Stimulated activated naive CD8-positive, alpha-beta T cell treated with anti-CD3 and anti-CD28 coated beads, Interleukin-15, Interleukin-2, amounts not matched to agents 100 ng/mL and 50 ng/mL, for 24 hours (primary cell): ENCODE results near the gene ACOX3.
"Not testable (repeated sequence)": the region's sequence is repeated elsewhere in the genome, so short reads cannot be mapped to it uniquely, and the experiment has no call there.

ENCODE experiments used
- H3K27ac Mint-ChIP-seq: one replicate; pipeline ENCODE4 v1.8.0; 2021; ENCODE audit warnings: mild to moderate bottlenecking, mixed read lengths
- H3K27me3 Mint-ChIP-seq: one replicate; pipeline ENCODE4 v1.8.0; 2021; ENCODE audit warnings: mixed read lengths
- H3K36me3 Mint-ChIP-seq: one replicate; pipeline ENCODE4 v1.8.0; 2021; ENCODE audit warnings: low read depth, mixed read lengths
- H3K4me1 Mint-ChIP-seq: one replicate; pipeline ENCODE4 v1.8.0; 2021; ENCODE audit warnings: low read depth, mixed read lengths
- H3K4me3 Mint-ChIP-seq: one replicate; pipeline ENCODE4 v1.8.0; 2021; ENCODE audit warnings: mild to moderate bottlenecking, mixed read lengths
- H3K9me3 Mint-ChIP-seq: one replicate; pipeline ENCODE4 v1.8.0; 2021; ENCODE audit warnings: mixed read lengths

ACOX3 gene

DNA sequence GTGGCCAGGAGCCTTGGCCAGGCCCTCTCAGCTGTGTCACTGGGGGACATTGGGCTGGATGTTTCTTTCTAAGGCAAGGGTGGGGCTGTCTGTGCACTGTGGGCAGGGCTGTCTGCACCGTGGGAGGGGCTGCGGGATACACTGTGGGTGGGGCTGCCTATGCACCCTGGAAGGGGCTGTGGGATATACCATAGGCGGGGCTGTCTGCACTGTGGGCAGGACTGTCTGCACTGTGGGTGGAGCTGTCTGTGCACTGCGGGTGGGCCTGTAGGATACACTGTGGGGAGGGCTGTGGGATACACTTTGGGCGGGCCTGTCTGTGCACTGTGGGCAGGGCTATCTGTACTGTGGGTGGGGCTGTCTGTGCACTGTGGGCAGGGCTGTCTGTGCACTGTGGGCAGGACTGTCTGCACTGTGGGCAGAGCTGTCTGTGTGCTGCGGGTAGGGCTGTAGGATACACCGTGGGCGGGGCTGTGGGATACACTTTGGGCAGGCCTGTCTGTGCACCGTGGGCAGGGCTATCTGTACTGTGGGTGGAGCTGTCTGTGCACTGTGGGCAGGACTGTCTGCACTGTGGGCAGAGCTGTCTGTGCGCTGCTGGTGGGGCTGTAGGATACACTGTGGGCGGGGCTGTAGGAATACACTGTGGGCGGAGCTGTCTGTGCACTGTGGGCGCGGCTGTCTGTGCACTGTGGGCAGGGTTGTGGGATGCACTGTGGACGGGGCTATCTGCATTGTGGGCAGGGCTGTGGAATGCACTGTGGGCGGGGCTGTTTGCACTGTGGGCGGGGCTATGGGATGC is 31.1 kb downstream of the ACOX3 start:
- H3K4me1 Mint-ChIP-seq = peaks cover 18% of the 10 kb centered on the region
- no peak overlapping the region for H3K4me3 Mint-ChIP-seq
- H3K9me3 Mint-ChIP-seq = no peaks in the 10 kb centered on the region
- H3K36me3 Mint-ChIP-seq = peaks cover 23% of the 10 kb centered on the region
- H3K27ac Mint-ChIP-seq = no peak overlapping the region
- no peaks in the 10 kb centered on the region for H3K27me3 Mint-ChIP-seq

DNA sequence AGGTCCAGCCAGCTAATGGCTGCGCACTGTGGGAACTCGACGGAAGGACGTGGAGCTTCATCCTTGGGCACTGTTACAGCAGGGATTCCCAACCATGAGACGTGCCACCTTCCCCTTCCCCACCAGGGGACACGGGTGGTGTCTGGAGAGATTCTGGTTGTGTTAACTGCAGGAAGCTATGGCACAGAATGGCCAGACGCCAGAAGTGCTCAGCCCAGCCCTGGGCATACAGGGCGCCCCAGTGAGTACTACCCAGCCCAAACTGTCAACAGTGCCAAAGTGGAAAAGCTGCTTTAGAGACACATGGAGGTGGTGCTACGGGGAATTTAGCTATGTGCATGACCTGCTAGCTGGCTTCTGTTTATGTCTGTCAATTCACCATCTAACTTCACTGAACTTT is 32.8 kb downstream of the ACOX3 start:
- H3K27ac Mint-ChIP-seq = no peak overlapping the region
- H3K4me1 Mint-ChIP-seq = peaks cover 9% of the 10 kb centered on the region
- no peaks in the 10 kb centered on the region for H3K9me3 Mint-ChIP-seq
- peaks cover 18% of the 10 kb centered on the region for H3K36me3 Mint-ChIP-seq
- no peaks in the 10 kb centered on the region for H3K27me3 Mint-ChIP-seq
- H3K4me3 Mint-ChIP-seq = no peak overlapping the region

DNA sequence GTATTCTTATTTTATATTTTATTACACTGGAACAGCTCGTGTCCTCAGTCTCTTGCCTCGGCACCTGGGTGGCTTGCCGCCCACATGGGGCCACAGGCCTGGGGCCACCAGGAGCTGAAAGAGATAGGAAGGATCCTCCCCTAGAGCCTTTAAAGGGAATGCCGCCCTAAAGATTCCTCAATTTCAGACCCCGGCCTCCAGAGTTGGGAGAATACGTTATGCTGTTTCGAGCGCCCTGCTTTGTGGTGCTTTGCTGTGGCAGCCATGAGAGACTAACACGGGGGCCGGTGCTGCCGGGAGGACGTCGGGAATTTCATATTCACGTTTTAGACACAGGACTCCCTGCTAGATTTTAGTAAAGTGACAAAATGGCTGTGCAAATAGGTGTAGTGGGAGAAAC is 33.2 kb downstream of the ACOX3 start:
- H3K27ac Mint-ChIP-seq = no peak overlapping the region
- no peaks in the 10 kb centered on the region for H3K9me3 Mint-ChIP-seq
- H3K4me1 Mint-ChIP-seq = peaks cover 9% of the 10 kb centered on the region
- peaks cover 18% of the 10 kb centered on the region for H3K36me3 Mint-ChIP-seq
- no peak overlapping the region for H3K4me3 Mint-ChIP-seq
- no peaks in the 10 kb centered on the region for H3K27me3 Mint-ChIP-seq

DNA sequence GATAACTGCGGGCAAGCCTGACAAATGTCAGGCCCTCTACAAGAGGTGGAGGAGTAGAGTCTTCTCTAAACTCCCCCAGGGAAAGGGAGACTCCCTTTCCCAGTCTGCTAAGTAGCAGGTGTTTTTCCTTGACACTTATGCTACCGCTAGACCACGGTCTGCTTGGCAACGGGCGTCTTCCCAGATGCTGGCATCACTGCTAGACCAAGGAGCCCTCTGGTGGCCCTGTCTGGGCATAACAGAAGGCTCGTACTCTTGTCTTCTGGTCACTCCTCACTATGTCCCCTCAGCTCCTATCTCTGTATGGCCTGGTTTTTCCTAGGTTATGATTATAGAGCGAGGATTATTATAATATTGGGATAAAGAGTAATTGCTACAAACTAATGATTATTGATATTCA is 33.6 kb downstream of the ACOX3 start:
- not testable (repeated sequence) for H3K9me3 Mint-ChIP-seq, H3K27me3 Mint-ChIP-seq, H3K4me1 Mint-ChIP-seq, H3K4me3 Mint-ChIP-seq, H3K27ac Mint-ChIP-seq
- H3K36me3 Mint-ChIP-seq = peaks cover 18% of the 10 kb centered on the region

DNA sequence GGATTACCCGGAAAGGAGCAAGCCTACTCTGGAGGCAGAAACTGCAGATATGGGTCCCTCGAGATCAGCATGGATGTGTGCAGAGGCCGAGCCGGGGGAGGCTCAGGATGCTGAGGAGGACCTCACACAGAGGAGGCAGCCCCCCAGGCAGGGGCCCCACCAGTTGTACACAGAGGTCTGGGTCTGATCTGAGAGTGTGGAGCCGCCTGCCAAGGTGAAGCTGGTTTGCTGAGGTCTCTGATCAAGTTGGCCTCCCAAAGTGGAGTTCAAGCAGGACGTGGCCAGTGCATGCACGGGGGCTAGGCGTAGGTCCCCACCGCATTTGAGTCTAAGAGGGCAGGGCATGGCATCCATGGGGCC is 35.0 kb downstream of the ACOX3 start:
- no peak overlapping the region for H3K4me3 Mint-ChIP-seq
- no peaks in the 10 kb centered on the region for H3K27me3 Mint-ChIP-seq
- no peak overlapping the region for H3K27ac Mint-ChIP-seq
- H3K9me3 Mint-ChIP-seq = no peaks in the 10 kb centered on the region
- H3K4me1 Mint-ChIP-seq = peaks cover 6% of the 10 kb centered on the region
- H3K36me3 Mint-ChIP-seq = peaks cover 18% of the 10 kb centered on the region

DNA sequence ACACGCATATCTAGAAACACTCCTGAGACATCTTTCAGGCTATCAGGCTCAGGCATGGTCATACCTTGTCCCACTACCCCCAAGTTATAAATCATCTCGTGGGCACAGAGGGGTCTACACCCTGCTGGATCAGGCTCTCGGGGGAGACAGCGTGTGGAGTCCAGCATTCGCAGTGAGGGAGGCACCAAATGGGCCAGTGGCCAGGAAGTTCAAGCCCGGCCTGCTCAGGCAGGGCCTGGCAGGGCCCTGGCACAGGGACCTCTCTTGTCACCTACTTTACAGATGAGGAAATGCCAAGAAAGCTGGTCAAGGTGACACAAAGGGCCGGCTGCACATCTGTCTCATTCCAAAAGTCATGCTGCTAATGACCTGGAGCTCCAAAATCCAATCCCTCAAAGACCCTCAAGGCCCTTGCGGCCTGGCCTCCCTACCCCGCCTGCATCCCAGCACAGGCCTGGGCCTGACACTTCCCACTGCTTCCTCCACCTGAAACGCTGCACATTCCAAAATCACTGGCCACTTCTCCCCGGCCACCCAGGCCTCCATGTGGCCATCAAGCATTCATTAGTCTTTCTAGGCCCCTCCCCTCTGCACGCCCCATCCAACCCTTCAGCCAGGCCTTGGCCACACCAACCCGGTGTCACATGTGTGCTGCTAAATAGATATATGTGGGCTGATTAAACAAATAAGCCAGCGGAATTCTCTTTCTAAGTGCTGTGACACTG is 35.6 kb downstream of the ACOX3 start:
- Mint-ChIP-seq H3K4me3 (no peak overlapping the region), H3K4me1 (peaks cover 5% of the 10 kb centered on the region), H3K36me3 (peaks cover 18% of the 10 kb centered on the region)

DNA sequence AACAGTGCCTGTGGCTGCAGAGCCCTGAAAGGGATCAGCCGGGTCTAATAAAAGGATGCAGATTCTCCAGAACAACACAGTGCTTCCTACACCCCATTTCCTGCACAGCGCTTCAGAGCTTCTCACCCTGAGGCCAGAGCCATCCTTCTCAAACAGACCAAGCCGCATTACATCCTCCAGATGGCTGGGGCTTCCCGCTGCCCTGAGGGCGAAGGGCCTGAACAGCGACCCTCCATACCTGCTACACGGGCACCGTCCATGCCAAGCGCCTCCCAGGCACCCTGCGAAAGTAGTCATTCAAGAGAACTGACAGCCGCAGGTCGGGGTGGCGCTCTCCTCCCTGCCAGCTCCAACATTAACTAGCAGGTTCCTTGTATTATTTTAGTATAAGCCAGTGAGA is 36.5 kb downstream of the ACOX3 start:
- Mint-ChIP-seq H3K4me1 (no peaks in the 10 kb centered on the region), H3K27ac (no peak overlapping the region), H3K27me3 (no peaks in the 10 kb centered on the region), H3K4me3 (no peak overlapping the region), H3K9me3 (no peaks in the 10 kb centered on the region), H3K36me3 (peaks cover 18% of the 10 kb centered on the region)

More for the DNA sequence above, 35.6 kb downstream of the ACOX3 start:
- no peak overlapping the region for H3K27ac Mint-ChIP-seq
- H3K9me3 Mint-ChIP-seq = no peaks in the 10 kb centered on the region
- H3K27me3 Mint-ChIP-seq = no peaks in the 10 kb centered on the region

DNA sequence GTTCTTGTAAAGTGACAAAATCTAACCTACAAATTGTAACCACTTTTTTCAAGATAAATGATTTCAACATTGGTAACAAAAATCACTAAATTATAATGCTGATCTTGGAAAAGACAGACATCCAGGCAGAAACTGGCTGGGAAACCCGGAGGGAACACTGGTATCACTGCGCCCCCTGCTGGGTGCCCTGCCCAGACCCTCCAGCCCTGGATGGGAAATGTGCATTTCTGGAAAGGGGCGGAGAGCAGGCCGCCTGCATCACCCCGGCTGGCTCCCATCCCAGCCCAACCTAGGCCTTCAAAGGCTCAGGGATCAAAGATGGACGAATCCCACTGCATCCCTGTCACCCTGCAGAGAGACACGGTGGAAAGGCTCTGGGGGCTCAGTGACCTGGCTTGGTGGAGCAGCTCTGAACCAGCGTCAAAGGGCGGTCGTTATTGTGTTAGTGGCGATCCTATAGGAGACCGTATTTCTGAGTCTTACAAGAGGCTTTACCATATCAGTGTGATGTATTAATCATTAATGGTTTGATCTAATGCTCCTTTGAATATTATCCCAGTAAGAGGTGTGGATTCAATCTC is 37.3 kb downstream of the ACOX3 start:
- Mint-ChIP-seq H3K27me3 (no peaks in the 10 kb centered on the region), H3K27ac (no peak overlapping the region), H3K9me3 (no peaks in the 10 kb centered on the region), H3K4me3 (no peak overlapping the region), H3K4me1 (no peaks in the 10 kb centered on the region), H3K36me3 (peaks cover 19% of the 10 kb centered on the region)

DNA sequence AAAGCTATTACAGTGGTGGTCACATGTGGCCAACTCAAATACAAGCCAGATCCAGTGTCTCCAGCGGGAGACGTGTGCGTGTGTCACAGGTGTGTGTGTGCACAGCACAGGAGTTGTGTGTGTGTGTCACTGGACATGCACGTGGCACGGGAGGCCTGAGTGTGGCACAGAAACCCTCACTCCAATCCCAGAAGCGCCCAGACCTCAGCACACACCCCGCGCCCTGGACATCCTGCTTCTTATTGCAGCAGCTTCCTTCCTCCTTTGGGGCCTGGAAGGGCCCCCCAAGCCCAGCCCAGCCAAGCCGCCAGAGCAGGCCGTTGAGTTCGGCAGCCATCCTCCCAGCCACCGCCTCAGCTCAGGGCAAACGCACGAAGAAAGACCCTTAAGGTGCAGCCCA is 37.9 kb downstream of the ACOX3 start:
- peaks cover 22% of the 10 kb centered on the region for H3K36me3 Mint-ChIP-seq
- no peak overlapping the region for H3K27ac Mint-ChIP-seq
- no peaks in the 10 kb centered on the region for H3K4me1 Mint-ChIP-seq
- H3K4me3 Mint-ChIP-seq = no peak overlapping the region
- no peaks in the 10 kb centered on the region for H3K27me3 Mint-ChIP-seq
- H3K9me3 Mint-ChIP-seq = no peaks in the 10 kb centered on the region

DNA sequence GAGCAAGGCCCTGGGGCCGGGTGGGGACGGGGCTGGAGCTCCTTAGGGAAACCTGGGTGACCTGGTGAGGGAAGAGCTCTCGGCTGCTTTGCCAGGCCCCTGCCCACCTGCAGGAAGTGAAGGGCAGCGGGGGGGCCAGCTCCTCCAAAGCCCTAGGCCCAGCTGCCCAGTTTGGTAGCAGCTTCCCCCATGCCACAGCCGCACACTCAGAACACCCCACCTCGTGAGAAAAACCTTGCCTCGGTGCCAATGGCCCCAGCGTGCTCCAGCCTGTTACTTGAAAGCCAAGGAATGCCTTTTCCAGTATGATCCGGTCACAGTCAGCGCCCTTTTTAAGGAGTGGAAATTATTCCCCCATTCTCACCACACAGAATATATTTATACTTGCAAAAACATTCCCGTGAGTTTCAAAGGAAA is 38.3 kb downstream of the ACOX3 start:
- Mint-ChIP-seq H3K27ac (no peak overlapping the region), H3K4me3 (no peak overlapping the region), H3K27me3 (no peaks in the 10 kb centered on the region), H3K9me3 (no peaks in the 10 kb centered on the region), H3K4me1 (no peaks in the 10 kb centered on the region), H3K36me3 (peaks cover 22% of the 10 kb centered on the region)

DNA sequence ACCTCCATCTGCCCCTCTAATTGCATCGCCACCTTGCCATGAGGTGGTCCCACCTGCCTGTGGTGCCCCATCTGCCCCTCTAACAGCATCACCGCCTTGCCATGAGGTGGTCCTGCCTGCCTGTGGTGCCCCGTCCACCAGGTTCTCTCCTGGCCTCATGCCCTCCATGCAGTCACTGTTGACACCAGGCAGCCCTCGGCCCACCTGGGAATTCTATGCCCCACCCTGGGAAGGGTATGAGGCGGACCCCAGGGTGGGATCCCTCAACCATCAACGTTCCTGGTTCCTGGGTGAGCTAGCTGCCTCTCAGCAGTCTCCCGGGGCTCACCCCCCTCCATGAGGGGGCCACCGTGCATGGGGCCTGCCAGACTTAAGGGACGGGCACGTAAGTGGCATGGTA is 38.9 kb downstream of the ACOX3 start:
- no peak overlapping the region for H3K27ac Mint-ChIP-seq

DNA sequence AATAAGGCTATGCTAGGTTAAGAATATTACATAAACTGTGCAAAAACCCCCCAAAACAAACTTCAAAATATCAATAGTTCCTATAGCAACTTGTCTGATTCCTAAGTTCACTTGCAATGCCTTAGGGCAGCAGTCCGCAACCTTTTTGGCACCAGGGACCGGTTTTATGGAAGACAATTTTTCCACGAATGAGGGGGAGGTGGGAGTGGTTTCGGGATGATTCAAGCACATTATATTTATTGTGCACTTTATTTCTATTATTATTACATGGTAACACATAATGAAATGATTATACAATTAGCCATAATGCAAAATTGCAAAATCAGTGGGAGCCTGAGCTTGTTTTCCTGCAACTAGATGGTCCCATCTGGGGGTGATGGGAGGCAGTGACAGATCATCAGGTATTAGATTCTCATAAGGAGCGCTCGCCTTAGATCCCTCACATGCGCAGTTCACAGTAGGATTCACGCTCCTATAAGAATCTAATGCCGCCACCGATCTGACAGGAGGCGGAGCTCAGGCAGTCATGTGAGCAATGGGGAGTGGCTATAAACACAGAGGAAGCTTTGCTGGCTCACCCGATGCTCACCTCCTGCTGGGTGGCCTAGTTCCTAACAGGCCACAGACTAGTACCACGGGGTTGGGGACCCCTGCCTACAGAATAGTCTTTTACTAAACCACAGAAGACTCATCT is 39.7 kb downstream of the ACOX3 start:
- Mint-ChIP-seq H3K4me3 (no peak overlapping the region), H3K9me3 (no peaks in the 10 kb centered on the region), H3K36me3 (peaks cover 22% of the 10 kb centered on the region)

More for the DNA sequence above, 38.9 kb downstream of the ACOX3 start:
- Mint-ChIP-seq H3K27me3 (no peaks in the 10 kb centered on the region), H3K4me3 (no peak overlapping the region), H3K4me1 (no peaks in the 10 kb centered on the region), H3K9me3 (no peaks in the 10 kb centered on the region), H3K36me3 (peaks cover 24% of the 10 kb centered on the region)

DNA sequence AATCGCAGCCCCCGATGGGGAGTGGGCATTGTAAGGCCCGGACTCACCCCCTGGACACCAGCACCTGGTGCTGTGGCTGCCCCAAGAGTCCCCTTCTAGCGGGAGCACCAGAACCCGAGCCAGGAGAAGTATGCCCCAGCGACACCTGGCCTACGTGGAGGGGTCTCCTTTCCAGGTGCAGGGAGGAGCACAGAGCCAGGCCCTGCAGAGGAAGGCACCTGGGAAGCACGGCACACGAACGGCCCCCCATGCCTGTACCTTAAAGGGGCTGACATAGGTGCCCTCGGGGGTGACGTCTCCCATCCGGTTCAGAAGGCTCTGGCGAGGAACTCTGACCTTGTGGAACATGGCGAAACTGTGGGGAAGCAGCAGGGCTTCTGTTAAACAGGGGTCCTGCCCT is 41.2 kb downstream of the ACOX3 start:
- Mint-ChIP-seq H3K36me3 (peaks cover 10% of the 10 kb centered on the region), H3K27me3 (no peaks in the 10 kb centered on the region), H3K4me3 (no peak overlapping the region), H3K9me3 (no peaks in the 10 kb centered on the region), H3K4me1 (no peaks in the 10 kb centered on the region), H3K27ac (no peak overlapping the region)

More for the DNA sequence above, 39.7 kb downstream of the ACOX3 start:
- Mint-ChIP-seq H3K27me3 (no peaks in the 10 kb centered on the region), H3K4me1 (no peaks in the 10 kb centered on the region), H3K27ac (no peak overlapping the region)

DNA sequence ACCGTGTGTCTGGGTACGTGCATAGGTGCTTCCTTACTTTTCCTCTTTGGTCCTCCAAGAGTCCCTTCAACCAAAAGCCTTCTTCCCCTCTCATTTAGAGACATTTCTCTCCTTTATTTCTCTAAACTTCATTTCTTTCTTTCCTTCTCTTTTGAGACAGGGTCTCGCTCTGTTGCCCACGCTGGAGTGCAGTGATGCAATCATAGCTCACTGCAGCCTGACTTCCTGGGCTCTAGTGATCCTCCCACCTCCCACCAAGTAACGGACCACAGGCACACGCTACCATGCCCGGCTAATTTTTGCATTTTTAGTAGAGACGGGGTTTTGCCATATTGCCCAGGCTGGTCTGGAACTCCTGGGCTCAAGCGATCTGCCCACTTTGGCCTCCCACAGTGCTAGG is 42.2 kb downstream of the ACOX3 start:
- Mint-ChIP-seq H3K36me3 (peaks cover 16% of the 10 kb centered on the region), H3K27me3 (no peaks in the 10 kb centered on the region), H3K4me3 (no peak overlapping the region), H3K9me3 (no peaks in the 10 kb centered on the region), H3K4me1 (peaks cover 4% of the 10 kb centered on the region), H3K27ac (no peak overlapping the region)
